ENCODE measurements around the gene SLC35B2. TPM values are rescaled to one million over a fixed set of nuclear protein-coding genes. Genes with fewer than 3 reads are reported as not detected.

SLC35B2 gene
- total RNA-seq, 1 donor, result 60.8 TPM

- no peak for DNase-seq (ENCODE audit: low read depth)
- no peak overlapping the region for H3K4me3 ChIP-seq (ENCODE audit: low read depth, low read length)
- peak; percentile 47 for TF ChIP-seq CTCF (IDR thresholded peaks at IDR 0.05; ENCODE audit: insufficient read depth, low read length)
Observed at GRCh38 chr6:44253307-44254101, 3.8 kb downstream of the SLC35B2 start.

- no peak overlapping the region for H3K4me3 ChIP-seq (ENCODE audit: low read depth, low read length)
- no peak for TF ChIP-seq CTCF (IDR thresholded peaks at IDR 0.05; ENCODE audit: insufficient read depth, low read length)
- no peak for DNase-seq (ENCODE audit: low read depth)
Observed at GRCh38 chr6:44251576-44252524, 5.5 kb downstream of the SLC35B2 start.

GRCh38 chr6:44250718-44251123, 6.6 kb downstream of the SLC35B2 start:
- no peak for DNase-seq (ENCODE audit: low read depth)
- H3K4me3 ChIP-seq (ENCODE audit: low read depth, low read length), result no peak overlapping the region
- TF ChIP-seq CTCF (IDR thresholded peaks at IDR 0.05; ENCODE audit: insufficient read depth, low read length), result no peak

- no peak for DNase-seq (ENCODE audit: low read depth)
- TF ChIP-seq CTCF (IDR thresholded peaks at IDR 0.05; ENCODE audit: insufficient read depth, low read length), result no peak
- H3K4me3 ChIP-seq (ENCODE audit: low read depth, low read length), result peak overlapping the region; percentile 13
Observed at GRCh38 chr6:44250067-44250717, 7.1 kb downstream of the SLC35B2 start.

- DNase-seq (ENCODE audit: low read depth), result no peak
- peak overlapping the region; percentile 79 for H3K4me3 ChIP-seq (ENCODE audit: low read depth, low read length)
- TF ChIP-seq CTCF (IDR thresholded peaks at IDR 0.05; ENCODE audit: insufficient read depth, low read length), result no peak
Observed at GRCh38 chr6:44249082-44249748, 8.1 kb downstream of the SLC35B2 start.

GRCh38 chr6:44248579-44248978, 8.7 kb downstream of the SLC35B2 start:
- no peak for TF ChIP-seq CTCF (IDR thresholded peaks at IDR 0.05; ENCODE audit: insufficient read depth, low read length)
- peak overlapping the region; percentile 79 for H3K4me3 ChIP-seq (ENCODE audit: low read depth, low read length)
- DNase-seq (ENCODE audit: low read depth), result no peak

Measured in fibroblast of the aortic adventitia (primary cell).